Heart left ventricle (tissue), 16 donors: ENCODE measurements around the gene SCFD1. TPM values are rescaled to one million over a fixed set of nuclear protein-coding genes. Genes with fewer than 3 reads are reported as not detected.
"Not testable (repeated sequence)": the region's sequence is repeated elsewhere in the genome, so short reads cannot be mapped to it uniquely, and the experiment has no call there.

Experiments used
- ATAC-seq, 4 donors: fragments of 200-7000 bp; cut with Tn5 transposase; one replicate each; pipeline ENCODE4 v1.9.1; 2020 to 2022; ENCODE audit warnings: moderate library complexity in 4 of 4, mild to moderate bottlenecking in 3 of 4, moderate number of reproducible peaks in 1 of 4
- DNase-seq, 5 donors: peaks; one replicate each; pipeline ENCODE4 v3.0.0-alpha.2; 2020
- H3K27ac ChIP-seq, 12 donors: fragments of 200-600 bp; sonication (generic) in 4 of 12; one replicate each; pipeline versions ENCODE4 v1.5.0 to v1.8.0; 2016 to 2022; ENCODE audit warnings: mild to moderate bottlenecking in 2 of 12
- H3K27me3 ChIP-seq, 9 donors: fragments of 200-600 bp; sonication (generic) in 2 of 9; one replicate each; pipeline versions ENCODE4 v1.5.1 to v1.8.0; 2016 to 2022; ENCODE audit warnings: mild to moderate bottlenecking in 3 of 9
- H3K36me3 ChIP-seq, 9 donors: fragments of 200-600 bp; sonication (generic) in 2 of 9; one replicate each; pipeline versions ENCODE4 v1.5.0 to v1.8.0; 2018 to 2022; ENCODE audit warnings: mild to moderate bottlenecking in 2 of 9
- H3K4me1 ChIP-seq, 12 donors: fragments of 200-600 bp; sonication (generic) in 4 of 12; one replicate each; pipeline versions ENCODE4 v1.5.0 to v1.8.0; 2016 to 2022; ENCODE audit warnings: mild to moderate bottlenecking in 3 of 12
- H3K4me3 ChIP-seq, 12 donors: fragments of 200-600 bp; sonication (generic) in 4 of 12; one replicate each; pipeline versions ENCODE4 v1.5.0 to v1.8.0; 2017 to 2022; ENCODE audit warnings: mild to moderate bottlenecking in 9 of 12, moderate library complexity in 4 of 12
- H3K9me3 ChIP-seq, 12 donors: fragments of 200-600 bp; sonication (generic) in 4 of 12; one replicate each; pipeline versions ENCODE4 v1.5.0 to v1.8.0; 2016 to 2022; ENCODE audit warnings: mild to moderate bottlenecking in 1 of 12
- POLR2A ChIP-seq, 2 donors: fragments of 450-650 bp; IDR thresholded peaks; one replicate each; pipeline ENCODE4 v1.6.1; 2017; ENCODE audit warnings: antibody characterized with exemption in 2 of 2, mild to moderate bottlenecking in 2 of 2, moderate library complexity in 2 of 2
- WGBS, 4 donors: extraction: QIAGEN DNeasy Blood & Tissue Kit in 2 of 4; methylation state at CpG; one replicate each; pipeline versions ENCODE4 v1.1.5 to v1.1.7; 2013 to 2018; 5-methylcytosine and 5-hydroxymethylcytosine counted together
- intact Hi-C, 10 donors: fragments of 100-400 bp; cut with DNase I; formaldehyde crosslinking; loops; one replicate each; pipeline versions ENCODE4 v1.11.1 to v1.14.2; 2022
- polyA plus RNA-seq, 2 donors: library from polyadenylated mRNA; stranded (reverse); fragments of 200-250 nt; gene quantifications; one replicate each; pipeline ENCODE4 v1.2.3, GENCODE V29; 2013
- total RNA-seq, 9 donors: library from RNA; depleted of rRNA in 2 of 9; stranded (reverse); fragments of >200 nt in 2 of 9; fragmentation: NEBNext Ultra II Directional in 3 of 9; extraction: Animal tissue kit (Norgen Biotek cat#: 25700) in 3 of 9; gene quantifications; one replicate each; pipeline versions ENCODE4 v1.1.0 to v1.2.4, GENCODE V29; 2016 to 2023
- TF ChIP-seq, protein P1 (sequence below), 12 donors: fragments of 200-600 bp; sonication (generic) in 4 of 12; IDR thresholded peaks; one replicate each; pipeline versions ENCODE4 v1.5.0 to v1.8.0; 2018 to 2022; ENCODE audit warnings: antibody characterized with exemption in 12 of 12, mild to moderate bottlenecking in 5 of 12
- donor health status: ischemic (EF 13 %, LVEDD 7.1; RV severe dilation, severe dysfunction).
- donor health status: healthy with polysubstance abuse.
- donor health status: DM: no; HTN: yes; CAD: no.
- donor health status: DM: no; HTN: no; CAD: no.
- donor health status: ischemic (EF 25% LVEDD 6.9; RV normal size, moderate dysfunction).
- donor health status: ischemic (EF 25% LVEDD 5.7; RV mildly dilated, moderate dysfunction).
- donor health status: healthy.
- donor health status: DM: yes; HTN: yes; CAD: no.
- donor health status: ischemic (EF 35%, LVEDD 5.7; RV mildly dilated, moderate dysfunction).
- donor health status: nonischemic (EF 11% LVEDD 7.7; RV severe dilation, severe dysfunction).
- donor health status: DM: yes; HTN: yes; CAD: no.
- donor health status: PGD.
- donor health status: ischemic (EF 29% LVEDD 5.4; RV normal size, mild dysfunction).
- donor health status: nonischemic (EF 23%, LVEDD 6.1; RV moderate dilation, normal function).

Gene SCFD1
- total and polyA plus RNA-seq, 11 donors, result 23.5 to 64.4 (median 41.4) TPM

GRCh38 chr14:30596935-30597334 is 25.2 kb upstream of the SCFD1 start:
- H3K4me3 ChIP-seq, result no peak overlapping the region
- intact Hi-C loops, result no loop called here
- no peak for TF ChIP-seq POLR2A (IDR thresholded peaks at IDR 0.05)
- TF ChIP-seq, protein P1, sequence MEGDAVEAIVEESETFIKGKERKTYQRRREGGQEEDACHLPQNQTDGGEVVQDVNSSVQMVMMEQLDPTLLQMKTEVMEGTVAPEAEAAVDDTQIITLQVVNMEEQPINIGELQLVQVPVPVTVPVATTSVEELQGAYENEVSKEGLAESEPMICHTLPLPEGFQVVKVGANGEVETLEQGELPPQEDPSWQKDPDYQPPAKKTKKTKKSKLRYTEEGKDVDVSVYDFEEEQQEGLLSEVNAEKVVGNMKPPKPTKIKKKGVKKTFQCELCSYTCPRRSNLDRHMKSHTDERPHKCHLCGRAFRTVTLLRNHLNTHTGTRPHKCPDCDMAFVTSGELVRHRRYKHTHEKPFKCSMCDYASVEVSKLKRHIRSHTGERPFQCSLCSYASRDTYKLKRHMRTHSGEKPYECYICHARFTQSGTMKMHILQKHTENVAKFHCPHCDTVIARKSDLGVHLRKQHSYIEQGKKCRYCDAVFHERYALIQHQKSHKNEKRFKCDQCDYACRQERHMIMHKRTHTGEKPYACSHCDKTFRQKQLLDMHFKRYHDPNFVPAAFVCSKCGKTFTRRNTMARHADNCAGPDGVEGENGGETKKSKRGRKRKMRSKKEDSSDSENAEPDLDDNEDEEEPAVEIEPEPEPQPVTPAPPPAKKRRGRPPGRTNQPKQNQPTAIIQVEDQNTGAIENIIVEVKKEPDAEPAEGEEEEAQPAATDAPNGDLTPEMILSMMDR (IDR thresholded peaks at IDR 0.05), result no peak
- no peaks in the 10 kb centered on the region for H3K4me1 ChIP-seq
- DNase-seq, result no peak
- 76 to 83% (median 79%) methylated on average over 1 of the region's 1 CpG for WGBS, 4 donors
- ATAC-seq, result no peak
- H3K27me3 ChIP-seq, result no peaks in the 10 kb centered on the region
- no peaks in the 10 kb centered on the region for H3K9me3 ChIP-seq
- H3K27ac ChIP-seq, result no peak overlapping the region
- H3K36me3 ChIP-seq, result peaks cover 0 to 78% (median 50%) of the 10 kb centered on the region in 9 donors

- H3K9me3 ChIP-seq, result no peaks in the 10 kb centered on the region
- intact Hi-C loops, result no loop called here
- H3K4me1 ChIP-seq, result no peaks in the 10 kb centered on the region
- no peak overlapping the region for H3K27ac ChIP-seq
- peaks cover 0 to 78% (median 50%) of the 10 kb centered on the region in 9 donors for H3K36me3 ChIP-seq
- TF ChIP-seq, protein P1 (IDR thresholded peaks at IDR 0.05), result no peak
- TF ChIP-seq POLR2A (IDR thresholded peaks at IDR 0.05), result no peak
- no peak for ATAC-seq
- DNase-seq, result no peak
- H3K4me3 ChIP-seq, result no peak overlapping the region
- no peaks in the 10 kb centered on the region for H3K27me3 ChIP-seq
Measured at GRCh38 chr14:30597504-30597903, 24.6 kb upstream of the SCFD1 start.

- no peak overlapping the region for H3K4me3 ChIP-seq
- TF ChIP-seq POLR2A (IDR thresholded peaks at IDR 0.05), result no peak
- TF ChIP-seq, protein P1 (IDR thresholded peaks at IDR 0.05), result no peak
- intact Hi-C loops, result no loop called here
- no peaks in the 10 kb centered on the region for H3K9me3 ChIP-seq
- H3K4me1 ChIP-seq, result no peaks in the 10 kb centered on the region
- DNase-seq (no peak), ATAC-seq (no peak)
- H3K27ac ChIP-seq, result no peak overlapping the region
- WGBS, 4 donors, result 93 to 95% (median 93%) methylated on average over 8 of the region's 8 CpGs
- no peaks in the 10 kb centered on the region for H3K27me3 ChIP-seq
- H3K36me3 ChIP-seq, result peaks cover 0 to 97% (median 64%) of the 10 kb centered on the region in 9 donors
Measured at GRCh38 chr14:30600922-30601918, 20.9 kb upstream of the SCFD1 start.

- no peak overlapping the region for H3K4me3 ChIP-seq
- no peak overlapping the region for H3K27ac ChIP-seq
- 95 to 99% (median 97%) methylated on average over 3 of the region's 3 CpGs for WGBS, 4 donors
- peaks cover 0 to 95% (median 62%) of the 10 kb centered on the region in 9 donors for H3K36me3 ChIP-seq
- H3K4me1 ChIP-seq, result no peaks in the 10 kb centered on the region
- H3K9me3 ChIP-seq, result no peaks in the 10 kb centered on the region
- intact Hi-C loops, result no loop called here
- DNase-seq, result no peak
- no peak for ATAC-seq
- H3K27me3 ChIP-seq, result no peaks in the 10 kb centered on the region
- TF ChIP-seq, protein P1 (IDR thresholded peaks at IDR 0.05), result no peak
- TF ChIP-seq POLR2A (IDR thresholded peaks at IDR 0.05), result no peak
Measured at GRCh38 chr14:30603402-30603801, 18.7 kb upstream of the SCFD1 start.

DNA sequence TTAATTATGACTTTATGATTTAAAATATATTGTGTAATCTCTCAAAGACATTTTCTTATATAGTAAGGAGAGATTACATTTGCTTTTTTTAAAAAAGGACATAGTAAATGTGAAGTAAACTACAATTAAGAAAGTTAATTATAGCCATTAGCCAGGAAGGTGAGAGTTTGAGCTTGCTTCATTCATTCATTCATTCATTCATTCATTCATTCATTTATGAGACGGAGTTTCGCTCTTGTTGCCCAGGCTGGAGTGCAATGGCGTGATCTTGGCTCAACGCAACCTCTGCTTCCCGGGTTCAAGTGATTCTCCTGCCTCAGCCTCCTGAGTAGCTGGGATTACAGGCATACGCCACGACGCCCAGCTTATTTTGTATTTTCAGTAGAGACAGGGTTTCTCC is 17.4 kb upstream of the SCFD1 start:
- H3K27ac ChIP-seq, ATAC-seq, H3K27me3 ChIP-seq, H3K4me1 ChIP-seq, H3K9me3 ChIP-seq, DNase-seq, intact Hi-C loops, H3K4me3 ChIP-seq: not testable (repeated sequence)
- peaks cover 0 to 87% (median 51%) of the 10 kb centered on the region in 9 donors for H3K36me3 ChIP-seq
- WGBS, 4 donors, result 97 to 99% (median 98%) methylated on average over 8 of the region's 8 CpGs
